K562 (cell line): ENCODE data around the gene MXRA7. TPM values are rescaled to one million over a fixed set of nuclear protein-coding genes. Genes with fewer than 3 reads are reported as not detected.

Source experiments
- BCL6 ChIP-seq: fragments of 250-450 bp; sonication (Bioruptor Pico); IDR thresholded peaks from 2 replicates; pipeline ENCODE4 v1.4.0; 2020
- BRD4 ChIP-seq: fragments of 200-600 bp; sonication (generic); IDR thresholded peaks from 2 replicates; pipeline ENCODE4 v1.6.1; 2017; ENCODE audit warnings: inconsistent platforms
- FIP1L1 ChIP-seq: fragments of 200-400 bp; formaldehyde crosslinking; IDR thresholded peaks from 2 replicates; pipeline ENCODE4 v1.6.1; 2018; ENCODE audit warnings: mild to moderate bottlenecking, low read depth, low read length; ENCODE audit not compliant: poor library complexity, severe bottlenecking
- HLTF ChIP-seq: fragments of 450-650 bp; IDR thresholded peaks from 2 replicates; pipeline ENCODE4 v1.6.1; 2016
- JUNB ChIP-seq: fragments of 450-650 bp; formaldehyde crosslinking; conservative IDR thresholded peaks from 2 replicates; pipeline ENCODE4 v1.4.0; 2020; ENCODE audit warnings: mild to moderate bottlenecking
- KLF10 ChIP-seq: fragments of 250-450 bp; sonication (Bioruptor Pico); IDR thresholded peaks from 2 replicates; pipeline ENCODE4 v1.6.1; 2021; ENCODE audit warnings: matching md5 sums
- MTA3 ChIP-seq: fragments of 450-650 bp; formaldehyde crosslinking; IDR thresholded peaks from 2 replicates; pipeline ENCODE4 v1.6.1; 2017; ENCODE audit warnings: mild to moderate bottlenecking, borderline replicate concordance
- NCOR1 ChIP-seq: fragments of 450-650 bp; IDR thresholded peaks from 2 replicates; pipeline ENCODE4 v1.6.1; 2016; ENCODE audit warnings: mild to moderate bottlenecking, moderate library complexity
- NEUROD1 ChIP-seq: fragments of 150-350 bp; IDR thresholded peaks from 2 replicates; pipeline ENCODE4 v1.6.1; 2014; ENCODE audit warnings: borderline replicate concordance, low read length, low read depth; ENCODE audit not compliant: partially characterized antibody
- POLR2H ChIP-seq: IDR thresholded peaks from 2 replicates; pipeline ENCODE4 v1.6.1; 2016; ENCODE audit warnings: missing genetic modification characterization, low read depth, mild to moderate bottlenecking, control low read depth, missing compliant biosample characterization, moderate library complexity
- PURB ChIP-seq: sonication (generic); formaldehyde crosslinking; IDR thresholded peaks from 2 replicates; pipeline ENCODE4 v1.9.0; 2021; ENCODE audit warnings: low read depth, mild to moderate bottlenecking, missing genetic modification reagents
- RFX5 ChIP-seq: IDR thresholded peaks from 2 replicates; pipeline ENCODE4 v1.6.1; 2011; ENCODE audit warnings: low read depth, mild to moderate bottlenecking, improper control_type of control experiment, low read length
- RUNX1 ChIP-seq: sonication (generic); IDR thresholded peaks from 2 replicates; pipeline ENCODE4 v1.6.1; 2016; ENCODE audit warnings: antibody characterized with exemption, low read depth
- SMAD1 ChIP-seq: fragments of 150-350 bp; IDR thresholded peaks from 2 replicates; pipeline ENCODE4 v1.6.1; 2014; ENCODE audit warnings: low read length, low read depth; ENCODE audit not compliant: partially characterized antibody
- TAL1 ChIP-seq: fragments of 450-650 bp; IDR thresholded peaks from 2 replicates; pipeline ENCODE4 v1.6.1; 2016; ENCODE audit warnings: mild to moderate bottlenecking
- THRAP3 ChIP-seq: fragments of 450-650 bp; IDR thresholded peaks from 2 replicates; pipeline ENCODE4 v1.6.1; 2016; ENCODE audit warnings: mild to moderate bottlenecking, inconsistent platforms, borderline replicate concordance
- ZBTB17 ChIP-seq: fragments of 450-650 bp; formaldehyde crosslinking; IDR thresholded peaks from 2 replicates; pipeline ENCODE4 v1.4.0; 2020; ENCODE audit warnings: mild to moderate bottlenecking
- ZFPM2 ChIP-seq: fragments of 250-450 bp; sonication (Bioruptor Pico); IDR thresholded peaks from 2 replicates; pipeline ENCODE4 v1.5.1; 2022; ENCODE audit warnings: mild to moderate bottlenecking
- ZNF143 ChIP-seq: sonication (generic); formaldehyde crosslinking; IDR thresholded peaks from 2 replicates; pipeline ENCODE4 v1.9.0; 2022; ENCODE audit warnings: mild to moderate bottlenecking, missing genetic modification reagents
- ZNF263 ChIP-seq: sonication (generic); formaldehyde crosslinking; IDR thresholded peaks from 2 replicates; pipeline ENCODE4 v1.8.0; 2022; ENCODE audit warnings: mild to moderate bottlenecking, missing genetic modification reagents, borderline replicate concordance
- ZNF699 ChIP-seq: fragments of 250-450 bp; sonication (Bioruptor Pico); IDR thresholded peaks from 2 replicates; pipeline ENCODE4 v1.8.0; 2021; ENCODE audit warnings: mild to moderate bottlenecking, moderate library complexity; ENCODE audit not compliant: insufficient replicate concordance
- polyA plus RNA-seq, 8 experiments: library from polyadenylated mRNA; depleted of rRNA in 4 of 8; stranded (reverse) in 5 of 8; unstranded in 3 of 8; fragments of >200 nt; fragmentation: Nextera tagmentation in 2 of 8; fragmentation: Illumina TruSeq in 1 of 8; extraction: Ambion mirVana in 2 of 8; extraction: Trizol in 1 of 8; gene quantifications; 2 replicates each; pipeline versions ENCODE4 v1.2.1 to v1.2.3, GENCODE V29; 2011 to 2014; ENCODE audit warnings: inconsistent platforms in 1 of 8, missing spikeins in 1 of 8
- total RNA-seq, 7 experiments: library from RNA; depleted of rRNA in 6 of 7; stranded (reverse); fragments of >200 nt in 6 of 7; fragmentation: Illumina TruSeq in 2 of 7; extraction: Trizol in 2 of 7; gene quantifications; 2 replicates each; pipeline versions ENCODE4 v1.2.1 to v1.2.3, GENCODE V29; 2011 to 2021; ENCODE audit warnings: low replicate concordance in 1 of 7
- TF ChIP-seq, protein P1 (sequence below): sonication (generic); formaldehyde crosslinking; IDR thresholded peaks from 2 replicates; pipeline ENCODE4 v1.8.1; 2023; ENCODE audit warnings: mild to moderate bottlenecking, missing genetic modification reagents
- TF ChIP-seq, protein P2 (sequence below): fragments of 450-650 bp; IDR thresholded peaks from 2 replicates; pipeline ENCODE4 v1.6.1; 2016; ENCODE audit warnings: mild to moderate bottlenecking
- TF ChIP-seq, protein P3 (sequence below): fragments of 450-650 bp; formaldehyde crosslinking; IDR thresholded peaks from 2 replicates; pipeline ENCODE4 v1.4.0; 2020; ENCODE audit warnings: mild to moderate bottlenecking, moderate library complexity
- TF ChIP-seq, protein P4 (sequence below): sonication (generic); formaldehyde crosslinking; IDR thresholded peaks from 2 replicates; pipeline ENCODE4 v1.8.1; 2023; ENCODE audit warnings: mild to moderate bottlenecking, missing genetic modification reagents, moderate library complexity

The MXRA7 gene
- total and polyA plus RNA-seq, 9 of the 15 experiments (the other 6 are each of a cell fraction or from before 2014, with no cell fraction given), result 2.6 to 38.4 (median 14.3) TPM

DNA sequence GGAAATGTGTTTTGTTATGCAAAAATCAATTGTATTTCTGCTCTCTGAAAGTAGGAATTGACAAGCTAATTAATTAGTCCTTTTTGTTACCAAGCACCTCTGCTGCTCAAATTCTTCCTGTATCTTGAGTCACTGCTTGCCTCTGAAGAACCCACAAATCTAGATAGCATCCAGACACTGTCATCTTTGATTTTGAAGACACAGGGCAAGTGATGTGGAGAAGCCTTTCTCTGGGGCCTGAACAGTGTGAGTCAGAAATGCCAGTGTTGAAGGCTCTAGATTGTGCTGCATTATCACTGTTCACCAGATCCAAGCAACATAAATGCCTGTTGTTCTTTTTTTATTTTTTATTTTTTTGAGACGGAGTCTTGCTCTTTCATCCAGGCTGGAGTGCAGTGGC is 56.4 kb downstream of the MXRA7 start (continued):
- TF ChIP-seq RUNX1 (no peak), THRAP3 (no peak), ZBTB17 (no peak), ZNF143 (CRISPR knock-in tag) (no peak), ZNF699 (CRISPR knock-in tag) (no peak), NCOR1 (peak; percentile 41), ZNF263 (CRISPR knock-in tag) (no peak), PURB (CRISPR knock-in tag) (no peak), MTA3 (no peak), HLTF (no peak), FIP1L1 (no peak), BCL6 (no peak), POLR2H (tag) (no peak), TAL1 (peak; percentile 65), ZFPM2 (CRISPR knock-in tag) (no peak), JUNB (CRISPR knock-in tag) (no peak), KLF10 (CRISPR knock-in tag) (no peak), RFX5 (no peak), SMAD1 (no peak), NEUROD1 (no peak), BRD4 (no peak)
- TF ChIP-seq, protein P1, sequence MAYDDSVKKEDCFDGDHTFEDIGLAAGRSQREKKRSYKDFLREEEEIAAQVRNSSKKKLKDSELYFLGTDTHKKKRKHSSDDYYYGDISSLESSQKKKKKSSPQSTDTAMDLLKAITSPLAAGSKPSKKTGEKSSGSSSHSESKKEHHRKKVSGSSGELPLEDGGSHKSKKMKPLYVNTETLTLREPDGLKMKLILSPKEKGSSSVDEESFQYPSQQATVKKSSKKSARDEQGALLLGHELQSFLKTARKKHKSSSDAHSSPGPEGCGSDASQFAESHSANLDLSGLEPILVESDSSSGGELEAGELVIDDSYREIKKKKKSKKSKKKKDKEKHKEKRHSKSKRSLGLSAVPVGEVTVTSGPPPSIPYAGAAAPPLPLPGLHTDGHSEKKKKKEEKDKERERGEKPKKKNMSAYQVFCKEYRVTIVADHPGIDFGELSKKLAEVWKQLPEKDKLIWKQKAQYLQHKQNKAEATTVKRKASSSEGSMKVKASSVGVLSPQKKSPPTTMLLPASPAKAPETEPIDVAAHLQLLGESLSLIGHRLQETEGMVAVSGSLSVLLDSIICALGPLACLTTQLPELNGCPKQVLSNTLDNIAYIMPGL, result no peak
- TF ChIP-seq, protein P2, sequence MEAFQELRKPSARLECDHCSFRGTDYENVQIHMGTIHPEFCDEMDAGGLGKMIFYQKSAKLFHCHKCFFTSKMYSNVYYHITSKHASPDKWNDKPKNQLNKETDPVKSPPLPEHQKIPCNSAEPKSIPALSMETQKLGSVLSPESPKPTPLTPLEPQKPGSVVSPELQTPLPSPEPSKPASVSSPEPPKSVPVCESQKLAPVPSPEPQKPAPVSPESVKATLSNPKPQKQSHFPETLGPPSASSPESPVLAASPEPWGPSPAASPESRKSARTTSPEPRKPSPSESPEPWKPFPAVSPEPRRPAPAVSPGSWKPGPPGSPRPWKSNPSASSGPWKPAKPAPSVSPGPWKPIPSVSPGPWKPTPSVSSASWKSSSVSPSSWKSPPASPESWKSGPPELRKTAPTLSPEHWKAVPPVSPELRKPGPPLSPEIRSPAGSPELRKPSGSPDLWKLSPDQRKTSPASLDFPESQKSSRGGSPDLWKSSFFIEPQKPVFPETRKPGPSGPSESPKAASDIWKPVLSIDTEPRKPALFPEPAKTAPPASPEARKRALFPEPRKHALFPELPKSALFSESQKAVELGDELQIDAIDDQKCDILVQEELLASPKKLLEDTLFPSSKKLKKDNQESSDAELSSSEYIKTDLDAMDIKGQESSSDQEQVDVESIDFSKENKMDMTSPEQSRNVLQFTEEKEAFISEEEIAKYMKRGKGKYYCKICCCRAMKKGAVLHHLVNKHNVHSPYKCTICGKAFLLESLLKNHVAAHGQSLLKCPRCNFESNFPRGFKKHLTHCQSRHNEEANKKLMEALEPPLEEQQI, result no peak
- TF ChIP-seq, protein P3, sequence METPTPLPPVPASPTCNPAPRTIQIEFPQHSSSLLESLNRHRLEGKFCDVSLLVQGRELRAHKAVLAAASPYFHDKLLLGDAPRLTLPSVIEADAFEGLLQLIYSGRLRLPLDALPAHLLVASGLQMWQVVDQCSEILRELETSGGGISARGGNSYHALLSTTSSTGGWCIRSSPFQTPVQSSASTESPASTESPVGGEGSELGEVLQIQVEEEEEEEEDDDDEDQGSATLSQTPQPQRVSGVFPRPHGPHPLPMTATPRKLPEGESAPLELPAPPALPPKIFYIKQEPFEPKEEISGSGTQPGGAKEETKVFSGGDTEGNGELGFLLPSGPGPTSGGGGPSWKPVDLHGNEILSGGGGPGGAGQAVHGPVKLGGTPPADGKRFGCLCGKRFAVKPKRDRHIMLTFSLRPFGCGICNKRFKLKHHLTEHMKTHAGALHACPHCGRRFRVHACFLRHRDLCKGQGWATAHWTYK (CRISPR knock-in tag), result no peak
- TF ChIP-seq, protein P4, sequence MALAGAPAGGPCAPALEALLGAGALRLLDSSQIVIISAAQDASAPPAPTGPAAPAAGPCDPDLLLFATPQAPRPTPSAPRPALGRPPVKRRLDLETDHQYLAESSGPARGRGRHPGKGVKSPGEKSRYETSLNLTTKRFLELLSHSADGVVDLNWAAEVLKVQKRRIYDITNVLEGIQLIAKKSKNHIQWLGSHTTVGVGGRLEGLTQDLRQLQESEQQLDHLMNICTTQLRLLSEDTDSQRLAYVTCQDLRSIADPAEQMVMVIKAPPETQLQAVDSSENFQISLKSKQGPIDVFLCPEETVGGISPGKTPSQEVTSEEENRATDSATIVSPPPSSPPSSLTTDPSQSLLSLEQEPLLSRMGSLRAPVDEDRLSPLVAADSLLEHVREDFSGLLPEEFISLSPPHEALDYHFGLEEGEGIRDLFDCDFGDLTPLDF (CRISPR knock-in tag), result no peak
